ENCODE data around the gene RASL11A. TPM values are rescaled to one million over a fixed set of nuclear protein-coding genes. Genes with fewer than 3 reads are reported as not detected.

Gene RASL11A
- total RNA-seq, 1 experiment from 2014 or later = 3.8 TPM

DNA sequence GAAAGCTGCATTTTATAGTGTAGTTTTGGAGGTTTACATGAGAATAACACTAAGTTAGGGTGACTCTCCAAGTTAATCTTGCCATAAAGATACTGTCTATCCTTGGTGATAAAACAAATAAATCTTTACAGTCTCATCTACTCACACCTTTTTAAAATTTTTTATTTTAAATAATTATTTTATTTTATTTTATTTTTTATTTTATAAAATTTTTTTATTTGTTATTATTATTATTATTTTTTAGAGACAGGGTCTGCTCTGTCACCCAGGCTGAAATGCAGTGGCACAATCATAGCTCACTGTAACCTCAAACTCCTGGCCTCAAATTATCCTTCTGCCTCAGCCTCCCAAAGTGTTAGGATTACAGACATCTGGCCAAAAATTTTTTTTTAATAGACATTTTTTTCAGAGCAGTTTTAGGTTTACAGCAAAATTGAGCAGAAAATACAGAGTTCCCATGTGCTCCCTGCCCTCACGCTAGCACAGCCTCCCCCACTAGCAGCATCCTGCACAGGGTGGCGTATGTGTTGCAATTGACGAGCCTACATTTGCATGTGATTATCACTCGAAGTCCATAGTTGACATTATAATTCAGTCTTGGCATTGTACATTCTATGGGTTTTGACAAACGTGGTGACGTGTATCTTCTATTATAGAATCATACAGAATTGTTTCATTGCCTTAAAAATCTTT lies 41.0 kb downstream of the RASL11A start:
- no peak for DNase-seq
- Histone ChIP-seq H3K27ac (no peak overlapping the region), H3K4me2 (no peak overlapping the region), H3K9me3 (ENCODE audit: insufficient read depth, low read depth) (no peaks in the 10 kb centered on the region), H3K9me2 (ENCODE audit: insufficient read depth) (no peaks in the 10 kb centered on the region), H3F3A (ENCODE audit: insufficient read depth, low read depth) (no peaks in the 10 kb centered on the region), H2AFZ (no peak overlapping the region), H4K20me1 (ENCODE audit: insufficient read depth) (no peaks in the 10 kb centered on the region), H3K27me3 (ENCODE audit: insufficient read depth, low read depth) (no peaks in the 10 kb centered on the region), H3K4me1 (replicated peaks; ENCODE audit: insufficient read depth) (peaks cover 12% of the 10 kb centered on the region; the same call in 1 of the 2 replicates), H3K4me3 (no peak overlapping the region), H3K36me3 (ENCODE audit: low read depth) (no peaks in the 10 kb centered on the region), H3K79me2 (ENCODE audit: low read depth) (no peaks in the 10 kb centered on the region)
- no peak for TF ChIP-seq EZH2 (IDR thresholded peaks at IDR 0.05; ENCODE audit: low read depth)
- TF ChIP-seq, protein P1, sequence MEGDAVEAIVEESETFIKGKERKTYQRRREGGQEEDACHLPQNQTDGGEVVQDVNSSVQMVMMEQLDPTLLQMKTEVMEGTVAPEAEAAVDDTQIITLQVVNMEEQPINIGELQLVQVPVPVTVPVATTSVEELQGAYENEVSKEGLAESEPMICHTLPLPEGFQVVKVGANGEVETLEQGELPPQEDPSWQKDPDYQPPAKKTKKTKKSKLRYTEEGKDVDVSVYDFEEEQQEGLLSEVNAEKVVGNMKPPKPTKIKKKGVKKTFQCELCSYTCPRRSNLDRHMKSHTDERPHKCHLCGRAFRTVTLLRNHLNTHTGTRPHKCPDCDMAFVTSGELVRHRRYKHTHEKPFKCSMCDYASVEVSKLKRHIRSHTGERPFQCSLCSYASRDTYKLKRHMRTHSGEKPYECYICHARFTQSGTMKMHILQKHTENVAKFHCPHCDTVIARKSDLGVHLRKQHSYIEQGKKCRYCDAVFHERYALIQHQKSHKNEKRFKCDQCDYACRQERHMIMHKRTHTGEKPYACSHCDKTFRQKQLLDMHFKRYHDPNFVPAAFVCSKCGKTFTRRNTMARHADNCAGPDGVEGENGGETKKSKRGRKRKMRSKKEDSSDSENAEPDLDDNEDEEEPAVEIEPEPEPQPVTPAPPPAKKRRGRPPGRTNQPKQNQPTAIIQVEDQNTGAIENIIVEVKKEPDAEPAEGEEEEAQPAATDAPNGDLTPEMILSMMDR (conservative IDR thresholded peaks at IDR 0.05) = no peak
- intact Hi-C loops (cut with micrococcal nuclease; ENCODE audit: unreplicated experiment) = no loop called here
- POLR2A ChIA-PET (ENCODE audit: unreplicated experiment) = interaction anchor here (0.5 kb wide), 1 partner anchor 225 kb away, joined by 7 read pairs; no protein-coding TSS in a partner anchor
- BruUV-seq (replicated peaks) = no TSS peak
- CTCF ChIA-PET = no interaction called here

DNA sequence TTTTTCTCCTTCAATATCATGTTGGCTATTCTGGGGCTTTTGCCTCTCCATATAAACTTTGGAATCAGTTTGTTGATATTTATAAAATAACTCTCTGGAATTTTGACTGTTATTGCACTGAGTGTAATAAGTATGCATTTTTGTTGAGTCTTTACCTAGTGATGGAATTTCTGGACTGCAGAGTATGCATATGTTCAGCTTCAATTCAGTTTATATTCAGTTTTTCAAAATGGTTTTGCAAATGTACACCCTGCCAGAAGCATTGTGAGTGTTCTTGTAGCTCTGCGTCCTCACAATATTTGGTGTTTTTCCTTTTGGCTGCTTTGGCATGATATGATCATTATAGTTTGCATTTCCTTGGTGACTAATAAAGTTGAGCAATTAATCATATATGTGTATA lies 43.1 kb downstream of the RASL11A start:
- Histone ChIP-seq H3K27ac (no peak overlapping the region), H3K4me2 (no peak overlapping the region), H3K79me2 (ENCODE audit: low read depth) (no peaks in the 10 kb centered on the region), H2AFZ (no peak overlapping the region), H3K4me1 (replicated peaks; ENCODE audit: insufficient read depth) (peaks cover 12% of the 10 kb centered on the region; the same call in 1 of the 2 replicates), H4K20me1 (ENCODE audit: insufficient read depth) (no peaks in the 10 kb centered on the region), H3K27me3 (ENCODE audit: insufficient read depth, low read depth) (no peaks in the 10 kb centered on the region), H3K9me3 (ENCODE audit: insufficient read depth, low read depth) (no peaks in the 10 kb centered on the region), H3K4me3 (no peak overlapping the region), H3K9me2 (ENCODE audit: insufficient read depth) (no peaks in the 10 kb centered on the region), H3F3A (ENCODE audit: insufficient read depth, low read depth) (no peaks in the 10 kb centered on the region), H3K36me3 (ENCODE audit: low read depth) (no peaks in the 10 kb centered on the region)
- CTCF ChIA-PET = no interaction called here
- TF ChIP-seq, protein P1 (conservative IDR thresholded peaks at IDR 0.05) = no peak
- no peak for TF ChIP-seq EZH2 (IDR thresholded peaks at IDR 0.05; ENCODE audit: low read depth)
- intact Hi-C loops (cut with micrococcal nuclease; ENCODE audit: unreplicated experiment) = no loop called here
- no peak for DNase-seq
- BruUV-seq (replicated peaks) = no TSS peak
- POLR2A ChIA-PET (ENCODE audit: unreplicated experiment) = no interaction called here

DNA sequence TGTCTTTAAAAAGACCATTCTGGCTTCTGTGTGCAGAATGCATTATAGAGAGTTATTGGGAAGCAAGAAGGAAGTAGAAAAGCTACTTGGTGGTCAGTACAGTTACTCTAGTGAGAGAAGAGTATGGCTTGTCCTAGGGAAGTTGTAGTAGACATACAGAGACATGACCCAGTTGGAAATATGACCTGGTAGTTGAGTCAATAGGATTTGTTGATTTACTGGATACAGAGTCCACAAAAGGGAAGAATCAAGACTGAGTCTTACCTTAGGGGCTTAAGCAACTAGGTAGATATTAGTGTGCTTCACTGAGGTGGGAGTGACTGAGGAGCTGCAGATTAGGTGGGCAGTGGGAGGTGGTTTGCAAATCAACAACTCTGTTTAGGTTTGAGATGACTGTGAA lies 48.8 kb downstream of the RASL11A start:
- Histone ChIP-seq H3K4me3 (no peak overlapping the region), H4K20me1 (ENCODE audit: insufficient read depth) (no peaks in the 10 kb centered on the region), H3K27me3 (ENCODE audit: insufficient read depth, low read depth) (peaks cover 30% of the 10 kb centered on the region), H3K79me2 (ENCODE audit: low read depth) (no peaks in the 10 kb centered on the region), H3K4me1 (replicated peaks; ENCODE audit: insufficient read depth) (no peaks in the 10 kb centered on the region), H3K36me3 (ENCODE audit: low read depth) (no peaks in the 10 kb centered on the region), H3K4me2 (no peak overlapping the region), H3K9me3 (ENCODE audit: insufficient read depth, low read depth) (no peaks in the 10 kb centered on the region), H3F3A (ENCODE audit: insufficient read depth, low read depth) (no peaks in the 10 kb centered on the region), H3K27ac (no peak overlapping the region), H2AFZ (no peak overlapping the region), H3K9me2 (ENCODE audit: insufficient read depth) (no peaks in the 10 kb centered on the region)
- DNase-seq = no peak
- ChIA-PET CTCF (no interaction called here), POLR2A (ENCODE audit: unreplicated experiment) (interaction anchor here (0.6 kb wide), 1 partner anchor 22 kb away, joined by 5 read pairs; no protein-coding TSS in a partner anchor)
- BruUV-seq (replicated peaks) = no TSS peak
- intact Hi-C loops (cut with micrococcal nuclease; ENCODE audit: unreplicated experiment) = loop anchor here (2.0 kb wide), 1 partner anchor 39 kb away; no protein-coding TSS in a partner anchor
- TF ChIP-seq, protein P1 (conservative IDR thresholded peaks at IDR 0.05) = no peak
- TF ChIP-seq EZH2 (IDR thresholded peaks at IDR 0.05; ENCODE audit: low read depth) = no peak

All from PC-9 (cell line).